ENCODE measurements around the gene TMEM63A.
"Not testable (repeated sequence)": the region's sequence is repeated elsewhere in the genome, so short reads cannot be mapped to it uniquely, and the experiment has no call there.

The TMEM63A gene

GRCh38 chr1:225796097-225796496 is 86.1 kb downstream of the TMEM63A start:
- not testable (repeated sequence) for H3K4me2 ChIP-seq (ENCODE audit: low read length); H3K9me2 ChIP-seq (replicated peaks; ENCODE audit: control insufficient read depth, low read length); H3K79me2 ChIP-seq (ENCODE audit: control insufficient read depth, low read length); H3K36me3 ChIP-seq (ENCODE audit: control insufficient read depth, low read length); H3F3A ChIP-seq (ENCODE audit: control insufficient read depth, insufficient read depth); H3K9me3 ChIP-seq (ENCODE audit: control insufficient read depth, insufficient read depth, low read length); H3K27me3 ChIP-seq (ENCODE audit: control insufficient read depth, low read length); H4K20me1 ChIP-seq (ENCODE audit: control insufficient read depth, insufficient read depth, low read depth, low read length); H3K4me1 ChIP-seq (ENCODE audit: control insufficient read depth, low read length); H3K4me3 ChIP-seq (ENCODE audit: low read length); H3K27ac ChIP-seq (ENCODE audit: low read depth, low read length)

Data from DOHH2 (cell line).